ENCODE data around the gene SLC15A1.
"Not testable (repeated sequence)": the region's sequence is repeated elsewhere in the genome, so short reads cannot be mapped to it uniquely, and the experiment has no call there.

SLC15A1 gene

DNA sequence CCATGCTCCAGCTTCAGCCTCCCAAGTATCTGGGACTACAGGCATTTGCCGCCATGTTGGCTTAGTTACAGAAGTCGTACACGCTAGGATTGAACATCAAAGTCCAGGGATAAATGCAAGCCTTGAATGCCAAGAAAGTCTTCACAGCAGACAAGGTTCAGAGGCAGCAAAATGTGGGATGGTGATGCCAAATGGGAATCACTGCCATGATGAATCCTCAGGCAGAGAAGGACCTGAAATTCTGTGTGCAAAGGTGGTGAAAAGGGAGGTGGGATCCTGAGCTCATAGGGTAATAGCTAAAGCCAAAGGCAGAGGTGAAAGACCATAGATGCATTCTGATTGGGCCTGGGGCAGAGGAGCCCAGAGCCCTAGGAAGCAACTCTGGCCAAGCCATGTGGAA lies 96.2 kb downstream of the SLC15A1 start:
- no peak overlapping the region for H3K4me3 Mint-ChIP-seq
- H3K27ac Mint-ChIP-seq, result no peak overlapping the region
- no peak for ATAC-seq
- DNase-seq, result no peak
- no peaks in the 10 kb centered on the region for H3K36me3 Mint-ChIP-seq (ENCODE audit: low read depth)
- peaks cover 5% of the 10 kb centered on the region for H3K4me1 Mint-ChIP-seq
- H3K9me3 Mint-ChIP-seq, result no peaks in the 10 kb centered on the region
- H3K27me3 Mint-ChIP-seq, result peaks cover 4% of the 10 kb centered on the region

DNA sequence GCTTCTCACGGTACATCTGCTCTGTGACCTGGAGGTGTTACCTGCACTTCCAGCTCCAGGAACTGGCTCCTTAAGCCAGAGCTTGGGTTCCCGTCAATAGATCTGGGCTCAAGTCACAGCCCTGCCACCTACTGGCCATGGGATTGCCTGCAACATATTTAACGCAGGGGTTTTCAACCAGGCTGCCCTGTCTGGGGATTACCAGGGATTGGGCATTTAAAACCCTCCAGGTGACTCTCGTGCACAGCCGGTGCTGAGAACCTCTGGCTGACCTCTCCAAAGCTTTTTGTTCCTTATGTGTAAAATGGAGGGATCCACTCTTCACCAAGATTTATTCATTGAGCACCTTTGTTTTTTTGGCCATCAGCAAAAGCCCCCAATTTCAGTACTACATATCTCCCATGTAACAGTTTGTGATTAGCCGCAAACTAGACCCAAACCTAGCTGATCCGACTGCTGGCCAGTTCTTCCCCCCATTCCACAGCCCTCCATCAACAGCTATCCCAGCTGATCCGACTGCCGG lies 98.9 kb downstream of the SLC15A1 start:
- no peak overlapping the region for H3K27ac Mint-ChIP-seq
- peaks cover 4% of the 10 kb centered on the region for H3K27me3 Mint-ChIP-seq
- H3K4me3 Mint-ChIP-seq, result no peak overlapping the region

DNA sequence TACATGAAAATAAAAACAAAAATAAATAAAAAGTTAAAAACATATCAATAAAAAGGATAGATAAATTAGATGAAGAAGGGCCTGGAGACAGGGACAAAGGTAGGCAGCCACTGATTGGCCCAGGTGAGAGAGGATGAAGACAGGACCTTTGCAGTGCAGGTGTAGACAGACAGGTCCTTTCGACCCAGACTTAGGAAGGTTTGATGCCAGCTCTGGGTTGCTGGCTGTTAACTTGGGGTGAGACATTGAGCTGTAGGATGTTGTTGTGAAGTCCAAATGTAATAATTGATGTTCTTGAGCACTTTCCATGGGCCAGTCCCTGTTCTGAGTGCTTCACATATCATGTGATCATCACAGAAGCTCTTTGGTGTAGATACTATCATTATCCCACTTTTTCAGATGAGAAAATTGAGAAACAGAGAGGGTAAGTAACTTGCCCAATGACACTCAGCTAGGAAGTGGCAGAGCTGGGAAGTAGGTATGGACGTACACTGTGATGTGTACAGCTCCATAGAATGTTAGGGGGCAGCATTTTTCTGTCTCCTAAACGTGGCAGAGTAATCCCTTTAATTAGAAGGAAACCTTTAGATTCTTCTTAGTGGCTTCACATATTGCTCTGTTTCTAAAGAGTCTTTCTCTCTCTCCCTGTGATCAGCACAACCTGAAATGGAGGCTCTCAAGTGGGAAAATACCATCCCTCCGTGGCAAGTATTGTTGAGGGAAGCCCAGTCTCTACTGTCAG lies 99.6 kb downstream of the SLC15A1 start:
- DNase-seq (no peak), ATAC-seq (no peak)
- Mint-ChIP-seq H3K27me3 (peaks cover 4% of the 10 kb centered on the region), H3K36me3 (ENCODE audit: low read depth) (no peaks in the 10 kb centered on the region), H3K27ac (no peak overlapping the region), H3K4me1 (peaks cover 5% of the 10 kb centered on the region), H3K4me3 (no peak overlapping the region), H3K9me3 (no peaks in the 10 kb centered on the region)

More for the DNA sequence above, 98.9 kb downstream of the SLC15A1 start:
- DNase-seq (peak; percentile 75), ATAC-seq (peak; percentile 94)
- Mint-ChIP-seq H3K4me1 (peaks cover 5% of the 10 kb centered on the region), H3K9me3 (no peaks in the 10 kb centered on the region), H3K36me3 (ENCODE audit: low read depth) (no peaks in the 10 kb centered on the region)

- DNase-seq, result no peak
- Mint-ChIP-seq H3K4me3 (no peak overlapping the region), H3K36me3 (ENCODE audit: low read depth) (no peaks in the 10 kb centered on the region), H3K4me1 (peaks cover 5% of the 10 kb centered on the region), H3K27me3 (peaks cover 4% of the 10 kb centered on the region), H3K27ac (no peak overlapping the region), H3K9me3 (no peaks in the 10 kb centered on the region)
- no peak for ATAC-seq
Observed at GRCh38 chr13:98652276-98652675, 100.2 kb downstream of the SLC15A1 start.

GRCh38 chr13:98651744-98652143 lies 100.7 kb downstream of the SLC15A1 start:
- H3K4me3 Mint-ChIP-seq, result no peak overlapping the region

GRCh38 chr13:98650396-98651107 lies 101.9 kb downstream of the SLC15A1 start:
- H3K4me3 Mint-ChIP-seq, result no peak overlapping the region
- DNase-seq, result no peak

More at GRCh38 chr13:98651744-98652143, 100.7 kb downstream of the SLC15A1 start:
- no peak for ATAC-seq
- Mint-ChIP-seq H3K27me3 (peaks cover 4% of the 10 kb centered on the region), H3K27ac (no peak overlapping the region), H3K9me3 (no peaks in the 10 kb centered on the region), H3K4me1 (peaks cover 5% of the 10 kb centered on the region), H3K36me3 (ENCODE audit: low read depth) (no peaks in the 10 kb centered on the region)
- DNase-seq, result no peak

DNA sequence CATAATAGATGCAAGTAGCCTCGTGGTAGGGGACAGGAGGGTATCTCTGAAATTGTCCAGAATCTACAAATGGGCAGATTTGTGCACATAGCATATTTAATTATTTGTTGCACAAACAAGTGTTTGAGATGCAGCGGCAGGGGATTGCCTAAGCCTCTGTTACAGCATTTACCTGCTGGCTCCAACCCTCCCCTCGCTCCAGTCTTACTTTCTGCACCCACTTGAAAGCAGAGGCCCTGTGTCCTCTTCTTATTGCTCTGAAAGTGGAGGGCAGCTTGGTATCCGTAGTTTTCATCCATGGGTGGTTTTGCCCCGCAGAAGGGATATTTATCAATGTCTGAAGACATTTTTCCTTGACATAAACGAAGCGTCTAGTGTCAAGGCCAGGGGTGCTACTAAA lies 102.6 kb downstream of the SLC15A1 start:
- ATAC-seq (no peak), DNase-seq (no peak)
- Mint-ChIP-seq H3K4me3 (no peak overlapping the region), H3K27ac (no peak overlapping the region), H3K4me1 (peaks cover 5% of the 10 kb centered on the region), H3K9me3 (no peaks in the 10 kb centered on the region), H3K36me3 (ENCODE audit: low read depth) (no peaks in the 10 kb centered on the region), H3K27me3 (peaks cover 5% of the 10 kb centered on the region)

More at GRCh38 chr13:98650396-98651107, 101.9 kb downstream of the SLC15A1 start:
- no peak for ATAC-seq
- no peak overlapping the region for H3K27ac Mint-ChIP-seq
- peaks cover 5% of the 10 kb centered on the region for H3K4me1 Mint-ChIP-seq
- no peaks in the 10 kb centered on the region for H3K9me3 Mint-ChIP-seq
- H3K36me3 Mint-ChIP-seq (ENCODE audit: low read depth), result no peaks in the 10 kb centered on the region
- peaks cover 7% of the 10 kb centered on the region for H3K27me3 Mint-ChIP-seq

DNA sequence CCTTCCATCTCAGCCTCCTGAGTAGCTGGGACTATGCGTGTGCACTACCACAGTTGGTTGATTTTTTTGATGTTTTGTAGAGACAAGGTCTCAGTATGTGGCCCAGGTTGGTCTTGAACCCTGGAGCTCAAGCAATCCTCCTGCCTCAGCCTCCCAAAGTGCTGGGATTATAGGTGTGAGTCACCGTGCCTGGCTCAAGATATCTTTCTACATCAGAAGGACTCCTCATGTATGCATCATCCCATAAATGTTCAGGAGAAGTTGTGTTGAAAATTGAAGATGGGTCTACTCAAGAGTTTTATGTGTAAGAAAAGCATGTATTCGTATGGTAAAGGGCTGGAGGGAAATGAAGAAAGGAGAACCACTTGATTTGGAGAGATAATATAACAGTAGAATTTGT lies 103.8 kb downstream of the SLC15A1 start:
- peaks cover 3% of the 10 kb centered on the region for H3K27me3 Mint-ChIP-seq
- no peaks in the 10 kb centered on the region for H3K9me3 Mint-ChIP-seq
- H3K27ac Mint-ChIP-seq, result no peak overlapping the region
- peaks cover 5% of the 10 kb centered on the region for H3K4me1 Mint-ChIP-seq
- H3K36me3 Mint-ChIP-seq (ENCODE audit: low read depth), result no peaks in the 10 kb centered on the region
- DNase-seq, result no peak
- no peak for ATAC-seq
- no peak overlapping the region for H3K4me3 Mint-ChIP-seq

DNA sequence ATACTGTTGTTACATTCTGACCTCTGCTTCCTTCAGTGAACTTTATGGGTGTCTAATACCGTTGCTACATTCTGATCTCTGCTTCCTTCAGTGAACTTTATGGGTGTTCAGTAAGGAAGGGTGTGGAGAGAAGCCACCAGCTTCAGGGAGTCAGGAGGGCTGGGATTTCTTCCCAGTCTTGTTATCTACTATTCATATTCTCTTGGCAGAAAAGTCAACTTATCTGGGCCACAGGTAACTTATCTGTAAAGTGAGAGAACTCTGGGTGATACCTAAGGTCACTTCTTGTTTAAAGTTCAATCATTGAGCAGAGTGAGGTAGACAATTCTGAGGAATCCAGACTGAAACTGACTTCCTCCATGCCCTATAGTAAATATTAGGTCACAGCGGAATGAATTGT lies 104.3 kb downstream of the SLC15A1 start:
- peaks cover 3% of the 10 kb centered on the region for H3K4me1 Mint-ChIP-seq
- no peaks in the 10 kb centered on the region for H3K9me3 Mint-ChIP-seq
- H3K36me3 Mint-ChIP-seq (ENCODE audit: low read depth), result no peaks in the 10 kb centered on the region
- peaks cover 3% of the 10 kb centered on the region for H3K27me3 Mint-ChIP-seq
- ATAC-seq (no peak), DNase-seq (no peak)
- no peak overlapping the region for H3K4me3 Mint-ChIP-seq
- H3K27ac Mint-ChIP-seq, result no peak overlapping the region

DNA sequence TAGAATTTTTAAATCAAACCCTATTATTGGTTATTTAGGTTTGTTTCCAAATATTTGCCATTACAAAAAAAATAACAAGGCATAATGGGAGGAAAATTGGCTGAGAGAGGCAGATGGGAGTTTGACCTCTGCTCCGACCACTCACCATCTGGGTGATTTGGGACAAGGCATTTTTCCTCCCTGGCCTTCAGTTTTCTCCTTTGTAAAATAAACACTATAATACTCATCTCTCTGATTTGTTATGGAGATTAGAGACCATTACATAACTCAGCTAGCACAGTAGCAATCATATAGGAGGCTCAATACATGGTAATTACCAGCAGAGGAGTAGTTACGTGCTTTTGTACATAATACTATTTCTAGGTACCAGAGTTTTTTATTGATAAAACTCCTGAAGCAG lies 105.4 kb downstream of the SLC15A1 start:
- no peak overlapping the region for H3K4me3 Mint-ChIP-seq
- no peaks in the 10 kb centered on the region for H3K4me1 Mint-ChIP-seq
- DNase-seq, result no peak
- ATAC-seq, result no peak
- no peaks in the 10 kb centered on the region for H3K9me3 Mint-ChIP-seq
- H3K36me3 Mint-ChIP-seq (ENCODE audit: low read depth), result no peaks in the 10 kb centered on the region
- H3K27me3 Mint-ChIP-seq, result peaks cover 3% of the 10 kb centered on the region
- no peak overlapping the region for H3K27ac Mint-ChIP-seq

- no peaks in the 10 kb centered on the region for H3K36me3 Mint-ChIP-seq (ENCODE audit: low read depth)
- no peaks in the 10 kb centered on the region for H3K4me1 Mint-ChIP-seq
- no peak for DNase-seq
- H3K27ac Mint-ChIP-seq, result no peak overlapping the region
- H3K4me3 Mint-ChIP-seq, result no peak overlapping the region
- no peaks in the 10 kb centered on the region for H3K9me3 Mint-ChIP-seq
- peaks cover 9% of the 10 kb centered on the region for H3K27me3 Mint-ChIP-seq
- ATAC-seq, result no peak
Observed at GRCh38 chr13:98643479-98643878, 109.0 kb downstream of the SLC15A1 start.

DNA sequence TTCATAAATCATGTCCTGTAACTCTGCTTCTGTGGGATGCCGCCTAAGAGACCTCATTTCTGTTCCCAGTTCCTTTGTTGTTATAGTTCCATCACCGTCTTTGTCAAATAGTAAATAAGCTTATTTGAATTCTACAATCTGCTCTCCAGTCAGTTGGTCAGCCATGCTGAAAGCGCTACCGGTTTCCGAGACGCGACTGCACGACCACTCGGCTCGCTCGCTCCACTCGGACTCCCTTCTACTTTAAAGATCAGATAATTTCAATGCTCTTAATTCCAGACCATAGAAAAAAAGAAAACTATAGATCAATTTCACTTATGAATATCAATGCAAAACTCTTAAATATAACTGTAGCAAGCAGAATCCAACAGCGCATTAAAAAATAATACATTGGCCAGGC lies 111.4 kb downstream of the SLC15A1 start:
- Mint-ChIP-seq H3K9me3 (no peaks in the 10 kb centered on the region), H3K36me3 (ENCODE audit: low read depth) (no peaks in the 10 kb centered on the region), H3K27me3 (peaks cover 6% of the 10 kb centered on the region), H3K4me3 (no peak overlapping the region), H3K27ac (no peak overlapping the region), H3K4me1 (no peaks in the 10 kb centered on the region)
- ATAC-seq (no peak), DNase-seq (no peak)

DNA sequence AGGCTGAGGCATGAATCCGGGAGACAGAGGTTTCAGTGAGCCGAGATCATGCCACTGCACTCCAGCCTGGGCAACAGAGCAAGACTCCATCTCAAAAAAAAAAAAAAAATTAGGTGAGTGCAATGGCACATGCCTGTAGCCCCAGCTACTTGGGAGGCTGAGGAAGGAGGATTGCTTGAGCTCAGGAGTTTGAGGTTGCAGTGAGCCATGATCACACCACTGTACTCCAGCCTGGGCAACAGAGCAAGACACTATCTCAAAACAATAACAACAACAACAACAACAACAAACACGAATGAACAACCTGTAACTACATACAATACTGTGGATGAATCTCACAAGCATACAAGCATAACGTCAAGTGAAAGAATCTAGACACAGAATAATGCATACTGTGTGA lies 112.7 kb downstream of the SLC15A1 start:
- H3K4me3 Mint-ChIP-seq; ATAC-seq; DNase-seq; H3K27me3 Mint-ChIP-seq; H3K27ac Mint-ChIP-seq; H3K36me3 Mint-ChIP-seq (ENCODE audit: low read depth); H3K9me3 Mint-ChIP-seq; H3K4me1 Mint-ChIP-seq: not testable (repeated sequence)

GRCh38 chr13:98638352-98638751 lies 114.1 kb downstream of the SLC15A1 start:
- not testable (repeated sequence) for H3K36me3 Mint-ChIP-seq (ENCODE audit: low read depth); H3K27me3 Mint-ChIP-seq; H3K4me3 Mint-ChIP-seq; DNase-seq; H3K4me1 Mint-ChIP-seq; ATAC-seq; H3K9me3 Mint-ChIP-seq; H3K27ac Mint-ChIP-seq
